Tibial nerve (tissue), 4 donors: ENCODE measurements around the gene AGBL3.

Experiments
- EP300 ChIP-seq, 2 donors: sonication (generic); formaldehyde crosslinking; IDR thresholded peaks; one replicate each; pipeline ENCODE4 v1.6.1; 2017; ENCODE audit warnings: antibody characterized with exemption in 2 of 2, mild to moderate bottlenecking in 1 of 2
- POLR2A ChIP-seq, 2 donors: fragments of 450-650 bp; IDR thresholded peaks; one replicate each; pipeline ENCODE4 v1.6.1; 2017; ENCODE audit warnings: antibody characterized with exemption in 2 of 2, mild to moderate bottlenecking in 2 of 2, moderate library complexity in 2 of 2
- TF ChIP-seq, protein P1 (sequence below), 5 experiments: fragments of 200-600 bp in 3 of 5; fragments of 450-650 bp in 2 of 5; sonication (generic) in 3 of 5; IDR thresholded peaks; one replicate each; pipeline ENCODE4 v1.5.1; 2016 to 2019; ENCODE audit warnings: antibody characterized with exemption in 5 of 5, mild to moderate bottlenecking in 3 of 5, moderate library complexity in 2 of 5

DNA sequence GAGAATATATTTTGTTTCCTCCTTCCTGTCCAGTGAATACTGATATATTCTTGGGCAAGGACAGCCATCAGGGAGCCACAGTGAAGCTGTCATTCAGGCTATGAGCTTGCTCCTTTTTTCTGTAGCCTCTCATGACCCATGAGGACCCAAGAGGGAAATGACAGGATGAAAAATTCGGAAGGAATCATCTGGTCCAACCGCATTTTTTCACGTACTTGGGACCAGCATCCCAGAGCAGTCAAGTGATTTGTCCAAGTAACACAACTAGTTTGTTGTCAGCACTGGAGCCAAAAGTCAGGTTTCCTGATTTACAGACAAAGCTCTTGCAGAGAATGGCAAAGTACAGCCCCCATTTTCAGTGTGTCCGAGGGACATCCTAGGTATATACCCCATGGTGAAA lies 47.2 kb upstream of the AGBL3 start:
- TF ChIP-seq, protein P1, sequence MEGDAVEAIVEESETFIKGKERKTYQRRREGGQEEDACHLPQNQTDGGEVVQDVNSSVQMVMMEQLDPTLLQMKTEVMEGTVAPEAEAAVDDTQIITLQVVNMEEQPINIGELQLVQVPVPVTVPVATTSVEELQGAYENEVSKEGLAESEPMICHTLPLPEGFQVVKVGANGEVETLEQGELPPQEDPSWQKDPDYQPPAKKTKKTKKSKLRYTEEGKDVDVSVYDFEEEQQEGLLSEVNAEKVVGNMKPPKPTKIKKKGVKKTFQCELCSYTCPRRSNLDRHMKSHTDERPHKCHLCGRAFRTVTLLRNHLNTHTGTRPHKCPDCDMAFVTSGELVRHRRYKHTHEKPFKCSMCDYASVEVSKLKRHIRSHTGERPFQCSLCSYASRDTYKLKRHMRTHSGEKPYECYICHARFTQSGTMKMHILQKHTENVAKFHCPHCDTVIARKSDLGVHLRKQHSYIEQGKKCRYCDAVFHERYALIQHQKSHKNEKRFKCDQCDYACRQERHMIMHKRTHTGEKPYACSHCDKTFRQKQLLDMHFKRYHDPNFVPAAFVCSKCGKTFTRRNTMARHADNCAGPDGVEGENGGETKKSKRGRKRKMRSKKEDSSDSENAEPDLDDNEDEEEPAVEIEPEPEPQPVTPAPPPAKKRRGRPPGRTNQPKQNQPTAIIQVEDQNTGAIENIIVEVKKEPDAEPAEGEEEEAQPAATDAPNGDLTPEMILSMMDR (IDR thresholded peaks at IDR 0.05), result no peak
- TF ChIP-seq POLR2A (IDR thresholded peaks at IDR 0.05) (no peak), EP300 (IDR thresholded peaks at IDR 0.05) (no peak)
